Esophagus muscularis mucosa (tissue), 4 donors: ENCODE measurements around the gene COA5. TPM values are rescaled to one million over a fixed set of nuclear protein-coding genes. Genes with fewer than 3 reads are reported as not detected.

ENCODE experiments used
- DNase-seq: peaks from one replicate; pipeline ENCODE4 v3.0.0-alpha.2; 2017; ENCODE audit errors: extremely low spot score
- H3K27ac ChIP-seq, 4 donors: fragments of 200-600 bp; sonication (generic); replicated peaks in 1 of 4; 1 replicate in 3 of 4; 2 replicates in 1 of 4; pipeline ENCODE4 v1.5.1; 2016 to 2019; ENCODE audit warnings: mild to moderate bottlenecking in 1 of 4
- H3K27me3 ChIP-seq, 4 donors: fragments of 200-600 bp; sonication (generic); one replicate each; pipeline versions ENCODE4 v1.5.1 to v1.6.0; 2016 to 2019
- H3K36me3 ChIP-seq, 4 donors: fragments of 200-600 bp; sonication (generic); one replicate each; pipeline ENCODE4 v1.5.1; 2016 to 2019
- H3K4me1 ChIP-seq, 4 donors: fragments of 200-600 bp; sonication (generic); one replicate each; pipeline ENCODE4 v1.5.1; 2016 to 2019
- H3K4me3 ChIP-seq, 4 donors: fragments of 200-600 bp; sonication (generic); 1 replicate in 2 of 4; 2 replicates in 2 of 4; pipeline ENCODE4 v1.5.1; 2016 to 2019; ENCODE audit warnings: mild to moderate bottlenecking in 4 of 4, moderate library complexity in 1 of 4
- H3K9me3 ChIP-seq, 4 donors: fragments of 200-600 bp; sonication (generic); 1 replicate in 3 of 4; 2 replicates in 1 of 4; pipeline ENCODE4 v1.5.1; 2016 to 2019
- CTCF ChIP-seq, 3 experiments: fragments of 200-600 bp in 2 of 3; fragments of 450-650 bp in 1 of 3; sonication (generic) in 2 of 3; IDR thresholded peaks; one replicate each; pipeline ENCODE4 v1.5.1; 2017 to 2019; ENCODE audit warnings: antibody characterized with exemption in 3 of 3, mild to moderate bottlenecking in 2 of 3, moderate library complexity in 1 of 3
- EP300 ChIP-seq: sonication (generic); formaldehyde crosslinking; IDR thresholded peaks from one replicate; pipeline ENCODE4 v1.6.1; 2017; ENCODE audit warnings: antibody characterized with exemption
- POLR2A ChIP-seq: fragments of 450-650 bp; IDR thresholded peaks from one replicate; pipeline ENCODE4 v1.6.1; 2017; ENCODE audit warnings: antibody characterized with exemption, moderate library complexity, mild to moderate bottlenecking, low read depth
- POLR2AphosphoS5 ChIP-seq, 2 donors: sonication (generic); formaldehyde crosslinking; IDR thresholded peaks; one replicate each; pipeline ENCODE4 v1.6.1; 2017; ENCODE audit warnings: antibody characterized with exemption in 2 of 2
- WGBS: methylation state at CpG from one replicate; pipeline ENCODE4 v1.1.5; 2018; 5-methylcytosine and 5-hydroxymethylcytosine counted together
- intact Hi-C: fragments of 100-400 bp; cut with DNase I; formaldehyde crosslinking; loops from one replicate; pipeline ENCODE4 v1.15.1; 2023
- total RNA-seq, 4 donors: library from RNA; depleted of rRNA; stranded (reverse); fragments of >200 nt; gene quantifications; one replicate each; pipeline versions ENCODE4 v1.1.0 to v1.2.1, GENCODE V29; 2016

Gene COA5
- total RNA-seq, 4 donors from 2014 or later, result 28.3 to 48.2 (median 31.7) TPM

GRCh38 chr2:98572676-98573075, 35.6 kb downstream of the COA5 start:
- DNase-seq, result no peak
- 86% methylated on average over 15 of the region's 15 CpGs for WGBS
- Histone ChIP-seq H3K36me3 (peaks cover 37 to 100% (median 91%) of the 10 kb centered on the region in 4 donors), H3K27me3 (no peaks in the 10 kb centered on the region), H3K4me1 (no peaks in the 10 kb centered on the region), H3K27ac (no peak overlapping the region), H3K9me3 (no peaks in the 10 kb centered on the region), H3K4me3 (no peak overlapping the region)
- intact Hi-C loops, result loop anchor here (10.0 kb wide), 1 partner anchor 158 kb away; no protein-coding TSS in a partner anchor
- TF ChIP-seq EP300, result no peak
- no peak for TF ChIP-seq CTCF (IDR thresholded peaks at IDR 0.05)
- TF ChIP-seq POLR2A, result no peak
- TF ChIP-seq POLR2AphosphoS5 (IDR thresholded peaks at IDR 0.05), result no peak

GRCh38 chr2:98572211-98572610, 36.1 kb downstream of the COA5 start:
- intact Hi-C loops, result loop anchor here (10.0 kb wide), 1 partner anchor 157 kb away; no protein-coding TSS in a partner anchor
- peaks cover 35 to 100% (median 91%) of the 10 kb centered on the region in 4 donors for H3K36me3 ChIP-seq
- H3K9me3 ChIP-seq, result no peaks in the 10 kb centered on the region
- no peak overlapping the region for H3K27ac ChIP-seq
- no peaks in the 10 kb centered on the region for H3K27me3 ChIP-seq
- H3K4me1 ChIP-seq, result no peaks in the 10 kb centered on the region
- 92% methylated on average over 5 of the region's 5 CpGs for WGBS
- H3K4me3 ChIP-seq, result no peak overlapping the region
- DNase-seq, result no peak
- no peak for TF ChIP-seq EP300
- TF ChIP-seq POLR2A, result no peak
- no peak for TF ChIP-seq CTCF (IDR thresholded peaks at IDR 0.05)
- no peak for TF ChIP-seq POLR2AphosphoS5 (IDR thresholded peaks at IDR 0.05)

- TF ChIP-seq POLR2A (no peak), POLR2AphosphoS5 (IDR thresholded peaks at IDR 0.05) (no peak), EP300 (no peak), CTCF (IDR thresholded peaks at IDR 0.05) (no peak)
- no peaks in the 10 kb centered on the region for H3K9me3 ChIP-seq
- peaks cover 35 to 100% (median 91%) of the 10 kb centered on the region in 4 donors for H3K36me3 ChIP-seq
- no peaks in the 10 kb centered on the region for H3K4me1 ChIP-seq
- no peak overlapping the region for H3K4me3 ChIP-seq
- WGBS, result 90% methylated on average over 9 of the region's 9 CpGs
- DNase-seq, result no peak
- no peaks in the 10 kb centered on the region for H3K27me3 ChIP-seq
- no peak overlapping the region for H3K27ac ChIP-seq
- intact Hi-C loops, result loop anchor here (10.0 kb wide), 1 partner anchor 157 kb away; no protein-coding TSS in a partner anchor
Observed at GRCh38 chr2:98571796-98572195, 36.5 kb downstream of the COA5 start.

GRCh38 chr2:98571121-98571701, 37.1 kb downstream of the COA5 start:
- intact Hi-C loops, result loop anchor here (10.0 kb wide), 1 partner anchor 156 kb away; no protein-coding TSS in a partner anchor

More at GRCh38 chr2:98571121-98571701, 37.1 kb downstream of the COA5 start:
- WGBS, result 93% methylated on average over 13 of the region's 13 CpGs
- H3K27me3 ChIP-seq, result no peaks in the 10 kb centered on the region
- TF ChIP-seq POLR2AphosphoS5 (IDR thresholded peaks at IDR 0.05), result no peak
- no peak for TF ChIP-seq EP300
- no peak for TF ChIP-seq POLR2A
- TF ChIP-seq CTCF (IDR thresholded peaks at IDR 0.05), result no peak
- peaks cover 38 to 100% (median 92%) of the 10 kb centered on the region in 4 donors for H3K36me3 ChIP-seq
- H3K4me1 ChIP-seq, result no peaks in the 10 kb centered on the region
- H3K9me3 ChIP-seq, result no peaks in the 10 kb centered on the region
- no peak overlapping the region for H3K4me3 ChIP-seq
- H3K27ac ChIP-seq, result no peak overlapping the region
- no peak for DNase-seq
